Naive thymus-derived CD4-positive, alpha-beta T cell (primary cell): ENCODE measurements around the gene TIE1. TPM values are rescaled to one million over a fixed set of nuclear protein-coding genes. Genes with fewer than 3 reads are reported as not detected.

Experiments
- ATAC-seq: fragments of 150-1000 bp; cut with Tn5 transposase; 2 replicates; pipeline ENCODE4 v1.10.0; 2021; ENCODE audit warnings: mild to moderate bottlenecking, moderate library complexity
- CTCF ChIA-PET: fragments of 350-600 bp; sonication (Branson Sonifier 250); formaldehyde crosslinking; loops from one replicate; lab custom pipeline; 2021; ENCODE audit warnings: antibody characterized with exemption; lab: Charles Lee
- POLR2A ChIA-PET: fragments of 350-600 bp; sonication (Branson Sonifier 250); formaldehyde crosslinking; loops from one replicate; lab custom pipeline; 2021; ENCODE audit warnings: antibody characterized with exemption, inconsistent platforms; lab: Charles Lee
- DNase-seq, 9 donors: peaks; one replicate each; pipeline versions ENCODE4 v3.0.0 to v3.0.0-alpha.2; 2020 to 2022; ENCODE audit warnings: mixed read lengths in 1 of 9
- H3K27ac ChIP-seq: one replicate; pipeline ENCODE4 v1.7.0; 2013; ENCODE audit warnings: mild to moderate bottlenecking, low read depth, low read length, moderate library complexity
- H3K27me3 ChIP-seq, 2 donors: one replicate each; pipeline ENCODE4 v1.7.0; 2013; ENCODE audit warnings: low read length in 2 of 2, mild to moderate bottlenecking in 2 of 2, moderate library complexity in 2 of 2; ENCODE audit not compliant: control insufficient read depth in 2 of 2, insufficient read depth in 2 of 2
- H3K36me3 ChIP-seq, 3 experiments: 1 replicate in 2 of 3; 2 replicates in 1 of 3; pipeline ENCODE4 v1.7.0; 2013; ENCODE audit warnings: low read length in 3 of 3, mild to moderate bottlenecking in 3 of 3, moderate library complexity in 1 of 3; ENCODE audit not compliant: insufficient read depth in 3 of 3, control insufficient read depth in 2 of 3
- H3K4me1 ChIP-seq, 2 donors: one replicate each; pipeline ENCODE4 v1.7.0; 2013; ENCODE audit warnings: low read length in 2 of 2, mild to moderate bottlenecking in 2 of 2, moderate library complexity in 1 of 2; ENCODE audit not compliant: control insufficient read depth in 2 of 2, insufficient read depth in 2 of 2
- H3K4me3 ChIP-seq: 2 replicates; pipeline ENCODE4 v1.7.0; 2013; ENCODE audit warnings: mild to moderate bottlenecking, low read length
- H3K9me3 ChIP-seq, 3 experiments: 1 replicate in 2 of 3; 2 replicates in 1 of 3; pipeline ENCODE4 v1.7.0; 2013; ENCODE audit warnings: low read length in 3 of 3; ENCODE audit not compliant: control insufficient read depth in 2 of 3
- H3K27ac Mint-ChIP-seq, 9 donors: one replicate each; pipeline ENCODE4 v1.8.0; 2020 to 2022; ENCODE audit warnings: mixed read lengths in 9 of 9, mild to moderate bottlenecking in 8 of 9, moderate library complexity in 5 of 9, inconsistent platforms in 2 of 9
- H3K27me3 Mint-ChIP-seq, 5 donors: one replicate each; pipeline ENCODE4 v1.8.0; 2021 to 2022; ENCODE audit warnings: mixed read lengths in 5 of 5, mild to moderate bottlenecking in 1 of 5
- H3K36me3 Mint-ChIP-seq, 5 donors: one replicate each; pipeline ENCODE4 v1.8.0; 2020 to 2022; ENCODE audit warnings: mixed read lengths in 5 of 5, mild to moderate bottlenecking in 3 of 5, inconsistent platforms in 1 of 5
- H3K4me1 Mint-ChIP-seq, 7 donors: one replicate each; pipeline ENCODE4 v1.8.0; 2020 to 2022; ENCODE audit warnings: mixed read lengths in 7 of 7, mild to moderate bottlenecking in 3 of 7, inconsistent platforms in 1 of 7
- H3K4me3 Mint-ChIP-seq, 10 donors: one replicate each; pipeline ENCODE4 v1.8.0; 2020 to 2022; ENCODE audit warnings: mild to moderate bottlenecking in 10 of 10, mixed read lengths in 10 of 10, moderate library complexity in 6 of 10, inconsistent platforms in 2 of 10
- H3K9me3 Mint-ChIP-seq, 11 donors: one replicate each; pipeline ENCODE4 v1.8.0; 2020 to 2022; ENCODE audit warnings: mixed read lengths in 11 of 11, mild to moderate bottlenecking in 4 of 11, inconsistent platforms in 1 of 11, moderate library complexity in 1 of 11
- intact Hi-C, 2 donors: fragments of 100-400 bp; cut with micrococcal nuclease; formaldehyde crosslinking; loops; one replicate each; pipeline ENCODE4 v1.15.1; 2023
- polyA plus RNA-seq, 2 donors: library from polyadenylated mRNA; unstranded; fragments of 300-500 nt; fragmentation: Illumina TruSeq; gene quantifications; one replicate each; pipeline ENCODE4 v1.2.3, GENCODE V29; 2021
- total RNA-seq, 6 experiments: library from RNA in 5 of 6; stranded (reverse) in 5 of 6; gene quantifications; 1 replicate in 5 of 6; 2 replicates in 1 of 6; pipeline ENCODE4 v1.2.3 and lab custom pipeline; 2021 to 2026

Gene TIE1
- total and polyA plus RNA-seq, 7 experiments from 2014 or later: 0.19 to 1.9 TPM; not detected in 5

GRCh38 chr1:43311521-43311920 is 10.7 kb downstream of the TIE1 start:
- Histone ChIP-seq H3K4me1 (no peaks in the 10 kb centered on the region), H3K4me3 (no peak overlapping the region), H3K9me3 (no peaks in the 10 kb centered on the region), H3K27ac (no peak overlapping the region), H3K27me3 (no peaks in the 10 kb centered on the region), H3K36me3 (no peaks in the 10 kb centered on the region)
- Mint-ChIP-seq H3K4me3 (no peak overlapping the region), H3K27ac (no peak overlapping the region), H3K4me1 (peaks cover 0 to 2% (median 0%) of the 10 kb centered on the region in 7 donors), H3K27me3 (peaks cover 0 to 5% (median 0%) of the 10 kb centered on the region in 5 donors), H3K36me3 (no peaks in the 10 kb centered on the region), H3K9me3 (no peaks in the 10 kb centered on the region)
- CTCF ChIA-PET: no interaction called here
- DNase-seq (no peak), ATAC-seq (no peak)
- POLR2A ChIA-PET: no interaction called here
- intact Hi-C loops: no loop called here

DNA sequence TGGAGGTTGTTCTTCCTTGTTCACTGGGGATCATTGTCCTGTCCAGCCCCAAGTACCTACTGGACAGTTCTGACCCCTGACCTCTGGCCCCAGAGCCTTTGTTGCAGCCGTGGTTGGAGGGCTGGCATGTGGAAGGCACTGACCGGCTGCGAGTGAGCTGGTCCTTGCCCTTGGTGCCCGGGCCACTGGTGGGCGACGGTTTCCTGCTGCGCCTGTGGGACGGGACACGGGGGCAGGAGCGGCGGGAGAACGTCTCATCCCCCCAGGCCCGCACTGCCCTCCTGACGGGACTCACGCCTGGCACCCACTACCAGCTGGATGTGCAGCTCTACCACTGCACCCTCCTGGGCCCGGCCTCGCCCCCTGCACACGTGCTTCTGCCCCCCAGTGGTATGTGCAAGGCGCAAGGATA is 11.4 kb downstream of the TIE1 start:
- DNase-seq: no peak
- POLR2A ChIA-PET: no interaction called here
- no peak overlapping the region for H3K4me3 ChIP-seq
- Mint-ChIP-seq H3K27me3 (peaks cover 0 to 5% (median 0%) of the 10 kb centered on the region in 5 donors), H3K27ac (peak overlapping the region in 1 of 9 donors; percentile 60), H3K4me3 (no peak overlapping the region), H3K9me3 (no peaks in the 10 kb centered on the region), H3K4me1 (peaks cover 0 to 2% (median 0%) of the 10 kb centered on the region in 7 donors), H3K36me3 (no peaks in the 10 kb centered on the region)
- ATAC-seq: no peak
- intact Hi-C loops: no loop called here
- CTCF ChIA-PET: interaction anchor here (1.0 kb wide), 1 partner anchor 9 kb away, joined by 3 read pairs; no protein-coding TSS in a partner anchor
- H3K9me3 ChIP-seq: no peaks in the 10 kb centered on the region
- H3K27me3 ChIP-seq: no peaks in the 10 kb centered on the region
- no peaks in the 10 kb centered on the region for H3K36me3 ChIP-seq
- no peaks in the 10 kb centered on the region for H3K4me1 ChIP-seq
- H3K27ac ChIP-seq: no peak overlapping the region

DNA sequence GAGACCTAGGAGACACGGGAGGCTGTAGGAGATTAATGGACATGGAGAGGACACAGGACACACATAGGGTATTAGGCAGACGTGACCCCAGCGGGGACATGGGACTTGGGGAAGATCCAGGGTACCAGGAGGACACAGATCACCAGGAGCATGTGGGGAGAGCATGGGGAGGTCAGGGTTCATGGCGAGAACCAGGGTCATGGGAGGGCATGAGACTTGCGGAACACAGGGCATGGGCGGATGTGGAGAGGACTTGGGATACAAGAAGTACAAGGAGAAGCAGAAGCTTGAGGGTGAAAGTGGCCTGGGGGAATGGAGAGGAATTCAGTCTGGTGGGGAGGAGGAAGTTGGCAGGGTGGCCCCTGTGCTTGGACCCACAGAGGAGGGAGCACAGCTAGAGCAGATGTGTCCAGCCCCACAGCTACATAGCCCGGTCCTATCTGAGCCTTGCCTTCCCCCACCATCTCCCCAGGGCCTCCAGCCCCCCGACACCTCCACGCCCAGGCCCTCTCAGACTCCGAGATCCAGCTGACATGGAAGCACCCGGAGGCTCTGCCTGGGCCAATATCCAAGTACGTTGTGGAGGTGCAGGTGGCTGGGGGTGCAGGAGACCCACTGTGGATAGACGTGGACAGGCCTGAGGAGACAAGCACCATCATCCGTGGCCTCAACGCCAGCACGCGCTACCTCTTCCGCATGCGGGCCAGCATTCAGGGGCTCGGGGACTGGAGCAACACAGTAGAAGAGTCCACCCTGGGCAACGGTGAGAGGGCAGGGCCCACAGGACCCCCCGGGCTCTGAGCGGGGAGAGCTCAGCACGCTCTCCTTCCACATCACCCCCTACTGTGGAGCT is 12.1 kb downstream of the TIE1 start:
- Histone ChIP-seq H3K36me3 (no peaks in the 10 kb centered on the region), H3K9me3 (no peaks in the 10 kb centered on the region), H3K27me3 (no peaks in the 10 kb centered on the region), H3K27ac (no peak overlapping the region), H3K4me3 (no peak overlapping the region), H3K4me1 (no peaks in the 10 kb centered on the region)
- no peaks in the 10 kb centered on the region for H3K36me3 Mint-ChIP-seq
- H3K9me3 Mint-ChIP-seq: no peaks in the 10 kb centered on the region
- no peak overlapping the region for H3K4me3 Mint-ChIP-seq
- intact Hi-C loops: no loop called here
- CTCF ChIA-PET: interaction anchor here (1.0 kb wide), 1 partner anchor 8 kb away, joined by 3 read pairs; no protein-coding TSS in a partner anchor
- ATAC-seq: no peak
- peak overlapping the region in 1 of 9 donors; percentile 60 for H3K27ac Mint-ChIP-seq
- peaks cover 0 to 4% (median 0%) of the 10 kb centered on the region in 7 donors for H3K4me1 Mint-ChIP-seq
- no peak for DNase-seq
- H3K27me3 Mint-ChIP-seq: peaks cover 0 to 5% (median 0%) of the 10 kb centered on the region in 5 donors
- POLR2A ChIA-PET: no interaction called here

DNA sequence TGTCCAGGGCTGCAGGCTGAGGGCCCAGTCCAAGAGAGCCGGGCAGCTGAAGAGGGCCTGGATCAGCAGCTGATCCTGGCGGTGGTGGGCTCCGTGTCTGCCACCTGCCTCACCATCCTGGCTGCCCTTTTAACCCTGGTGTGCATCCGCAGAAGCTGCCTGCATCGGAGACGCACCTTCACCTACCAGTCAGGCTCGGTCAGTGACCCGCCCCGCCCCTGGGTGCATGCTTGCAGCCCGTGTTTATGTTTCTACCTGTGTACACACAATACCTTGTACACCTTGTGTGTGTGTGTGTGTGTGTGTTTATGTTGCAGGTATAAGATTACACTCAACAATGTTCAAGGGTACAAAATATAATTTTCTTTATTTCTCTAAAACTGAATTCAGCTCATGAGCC is 13.0 kb downstream of the TIE1 start:
- Mint-ChIP-seq H3K36me3 (no peaks in the 10 kb centered on the region), H3K4me1 (peaks cover 0 to 4% (median 0%) of the 10 kb centered on the region in 7 donors)
- no peaks in the 10 kb centered on the region for H3K9me3 ChIP-seq

GRCh38 chr1:43314233-43314632 is 13.5 kb downstream of the TIE1 start:
- Histone ChIP-seq H3K4me3 (no peak overlapping the region), H3K4me1 (no peaks in the 10 kb centered on the region), H3K9me3 (no peaks in the 10 kb centered on the region), H3K36me3 (no peaks in the 10 kb centered on the region), H3K27ac (no peak overlapping the region), H3K27me3 (no peaks in the 10 kb centered on the region)
- ChIA-PET POLR2A (no interaction called here), CTCF (no interaction called here)
- Mint-ChIP-seq H3K4me3 (no peak overlapping the region), H3K4me1 (peaks cover 0 to 4% (median 0%) of the 10 kb centered on the region in 7 donors), H3K27ac (no peak overlapping the region), H3K9me3 (no peaks in the 10 kb centered on the region), H3K27me3 (no peaks in the 10 kb centered on the region), H3K36me3 (no peaks in the 10 kb centered on the region)
- DNase-seq (no peak), ATAC-seq (no peak)
- intact Hi-C loops: no loop called here

More for the DNA sequence above, 13.0 kb downstream of the TIE1 start:
- no peak overlapping the region for H3K4me3 ChIP-seq
- intact Hi-C loops: no loop called here
- Mint-ChIP-seq H3K4me3 (no peak overlapping the region), H3K27ac (no peak overlapping the region), H3K27me3 (peaks cover 0 to under 1% (median 0%) of the 10 kb centered on the region in 5 donors), H3K9me3 (no peaks in the 10 kb centered on the region)
- H3K4me1 ChIP-seq: no peaks in the 10 kb centered on the region
- no peaks in the 10 kb centered on the region for H3K36me3 ChIP-seq
- ChIA-PET POLR2A (no interaction called here), CTCF (no interaction called here)
- no peak for ATAC-seq
- no peak overlapping the region for H3K27ac ChIP-seq
- H3K27me3 ChIP-seq: no peaks in the 10 kb centered on the region
- DNase-seq: no peak

DNA sequence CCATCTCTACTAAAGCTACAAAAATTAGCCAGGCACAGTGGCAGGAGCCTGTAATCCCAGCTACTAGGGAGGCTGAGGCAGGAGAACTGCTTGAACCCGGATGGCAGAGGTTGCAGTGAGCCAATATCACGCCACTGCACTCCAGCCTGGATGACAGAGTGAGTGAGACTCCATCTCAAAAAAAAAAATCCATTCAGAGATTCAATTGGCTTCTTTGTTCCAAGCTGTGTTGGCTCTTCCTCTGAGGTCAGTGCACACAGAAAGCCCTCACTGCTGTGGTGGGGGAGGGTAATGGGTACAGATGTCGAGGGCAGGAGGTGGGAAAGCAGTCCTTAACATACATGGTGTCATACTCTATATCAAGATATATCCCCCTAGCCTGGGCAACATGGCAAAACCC is 14.7 kb downstream of the TIE1 start:
- Mint-ChIP-seq H3K4me1 (peaks cover 0 to 8% (median 0%) of the 10 kb centered on the region in 7 donors), H3K27ac (no peak overlapping the region), H3K4me3 (no peak overlapping the region), H3K27me3 (no peaks in the 10 kb centered on the region), H3K36me3 (no peaks in the 10 kb centered on the region), H3K9me3 (no peaks in the 10 kb centered on the region)
- intact Hi-C loops: no loop called here
- no peak for DNase-seq
- Histone ChIP-seq H3K27ac (no peak overlapping the region), H3K27me3 (no peaks in the 10 kb centered on the region), H3K9me3 (no peaks in the 10 kb centered on the region), H3K4me1 (no peaks in the 10 kb centered on the region), H3K36me3 (no peaks in the 10 kb centered on the region), H3K4me3 (no peak overlapping the region)
- ATAC-seq: no peak
- ChIA-PET POLR2A (no interaction called here), CTCF (interaction anchor here (0.8 kb wide), 1 partner anchor 85 kb away, joined by 3 read pairs; no protein-coding TSS in a partner anchor)
